K562 (cell line): ENCODE data around the gene SCARF2. TPM values are rescaled to one million over a fixed set of nuclear protein-coding genes. Genes with fewer than 3 reads are reported as not detected.

ENCODE experiments used
- DEAF1 ChIP-seq: fragments of 450-650 bp; formaldehyde crosslinking; IDR thresholded peaks from 2 replicates; pipeline ENCODE4 v1.4.0; 2020; ENCODE audit warnings: mild to moderate bottlenecking, moderate library complexity
- ERF ChIP-seq: fragments of 450-650 bp; formaldehyde crosslinking; IDR thresholded peaks from 2 replicates; pipeline ENCODE4 v1.4.0; 2020; ENCODE audit warnings: mild to moderate bottlenecking, mixed read lengths
- GABPB1 ChIP-seq: sonication (generic); formaldehyde crosslinking; IDR thresholded peaks from 2 replicates; pipeline ENCODE4 v1.8.0; 2022; ENCODE audit warnings: mild to moderate bottlenecking, missing genetic modification reagents
- GABPB2 ChIP-seq: fragments of 250-450 bp; sonication (Bioruptor Pico); conservative IDR thresholded peaks from 2 replicates; pipeline ENCODE4 v1.5.1; 2021; ENCODE audit warnings: mild to moderate bottlenecking
- ID3 ChIP-seq, 2 experiments: fragments of 250-450 bp in 1 of 2; fragments of 450-650 bp in 1 of 2; sonication (Bioruptor Pico) in 1 of 2; IDR thresholded peaks; 2 replicates each; pipeline versions ENCODE4 v1.6.1 to v1.8.0; 2016 to 2021; ENCODE audit warnings: mild to moderate bottlenecking in 2 of 2, moderate library complexity in 2 of 2, missing compliant biosample characterization in 1 of 2, missing genetic modification characterization in 1 of 2
- MAFF ChIP-seq: IDR thresholded peaks from 2 replicates; pipeline ENCODE4 v1.6.1; 2012; ENCODE audit warnings: low read length, improper control_type of control experiment
- MAFK ChIP-seq: IDR thresholded peaks from 2 replicates; pipeline ENCODE4 v1.6.1; 2011; ENCODE audit warnings: low read length, improper control_type of control experiment
- NEUROD1 ChIP-seq: fragments of 150-350 bp; IDR thresholded peaks from 2 replicates; pipeline ENCODE4 v1.6.1; 2014; ENCODE audit warnings: borderline replicate concordance, low read length, low read depth; ENCODE audit not compliant: partially characterized antibody
- PCBP2 ChIP-seq: fragments of 200-400 bp; formaldehyde crosslinking; IDR thresholded peaks from 2 replicates; pipeline ENCODE4 v1.6.1; 2018; ENCODE audit warnings: low read length, low read depth, mild to moderate bottlenecking, moderate library complexity; ENCODE audit not compliant: poor library complexity, severe bottlenecking
- PRMT5 ChIP-seq: sonication (generic); formaldehyde crosslinking; IDR thresholded peaks from 2 replicates; pipeline ENCODE4 v1.5.0; 2020; ENCODE audit warnings: missing genetic modification reagents
- SRSF1 ChIP-seq: fragments of 200-400 bp; formaldehyde crosslinking; IDR thresholded peaks from 2 replicates; pipeline ENCODE4 v1.6.1; 2017; ENCODE audit warnings: mild to moderate bottlenecking, low read depth, low read length, moderate library complexity
- SRSF7 ChIP-seq: fragments of 200-400 bp; formaldehyde crosslinking; optimal IDR thresholded peaks from 2 replicates; pipeline ENCODE3; 2017; ENCODE audit warnings: mild to moderate bottlenecking, low read depth, low read length
- TAF9B ChIP-seq: fragments of 450-650 bp; IDR thresholded peaks from 2 replicates; pipeline ENCODE4 v1.6.1; 2018; ENCODE audit warnings: mild to moderate bottlenecking; ENCODE audit not compliant: partially characterized antibody
- TEAD4 ChIP-seq, 2 experiments: sonication (generic) in 1 of 2; formaldehyde crosslinking in 1 of 2; IDR thresholded peaks; 2 replicates each; pipeline versions ENCODE4 v1.6.1 to v1.8.0; 2012 to 2022; ENCODE audit warnings: borderline replicate concordance in 1 of 2, inconsistent platforms in 1 of 2, low read length in 1 of 2, mild to moderate bottlenecking in 1 of 2, missing genetic modification reagents in 1 of 2
- TFAM ChIP-seq: fragments of 250-450 bp; sonication (Bioruptor Pico); conservative IDR thresholded peaks from 2 replicates; pipeline ENCODE4 v1.5.0; 2021; ENCODE audit warnings: mild to moderate bottlenecking, moderate library complexity
- TSC22D4 ChIP-seq: fragments of 450-650 bp; IDR thresholded peaks from 2 replicates; pipeline ENCODE4 v1.6.1; 2016; ENCODE audit warnings: missing genetic modification characterization, missing biosample characterization, control low read depth
- ZNF398 ChIP-seq: fragments of 250-450 bp; sonication (Bioruptor Pico); IDR thresholded peaks from 2 replicates; pipeline ENCODE4 v1.8.0; 2021; ENCODE audit warnings: moderate library complexity, mild to moderate bottlenecking, inconsistent platforms
- polyA plus RNA-seq, 8 experiments: library from polyadenylated mRNA; depleted of rRNA in 4 of 8; stranded (reverse) in 5 of 8; unstranded in 3 of 8; fragments of >200 nt; fragmentation: Nextera tagmentation in 2 of 8; fragmentation: Illumina TruSeq in 1 of 8; extraction: Ambion mirVana in 2 of 8; extraction: Trizol in 1 of 8; gene quantifications; 2 replicates each; pipeline versions ENCODE4 v1.2.1 to v1.2.3, GENCODE V29; 2011 to 2014; ENCODE audit warnings: inconsistent platforms in 1 of 8, missing spikeins in 1 of 8
- total RNA-seq, 7 experiments: library from RNA; depleted of rRNA in 6 of 7; stranded (reverse); fragments of >200 nt in 6 of 7; fragmentation: Illumina TruSeq in 2 of 7; extraction: Trizol in 2 of 7; gene quantifications; 2 replicates each; pipeline versions ENCODE4 v1.2.1 to v1.2.3, GENCODE V29; 2011 to 2021; ENCODE audit warnings: low replicate concordance in 1 of 7
- TF ChIP-seq, protein P1 (sequence below): fragments of 450-650 bp; formaldehyde crosslinking; IDR thresholded peaks from 2 replicates; pipeline ENCODE4 v1.4.0; 2022; ENCODE audit warnings: missing genetic modification characterization
- TF ChIP-seq, protein P2 (sequence below): fragments of 450-650 bp; IDR thresholded peaks from 2 replicates; pipeline ENCODE4 v1.6.1; 2017; ENCODE audit warnings: antibody characterized with exemption

Gene SCARF2
- total and polyA plus RNA-seq, 9 of the 15 experiments (the other 6 are each of a cell fraction or from before 2014, with no cell fraction given) = 0.06 to 0.32 (median 0.21) TPM; not detected in 5

DNA sequence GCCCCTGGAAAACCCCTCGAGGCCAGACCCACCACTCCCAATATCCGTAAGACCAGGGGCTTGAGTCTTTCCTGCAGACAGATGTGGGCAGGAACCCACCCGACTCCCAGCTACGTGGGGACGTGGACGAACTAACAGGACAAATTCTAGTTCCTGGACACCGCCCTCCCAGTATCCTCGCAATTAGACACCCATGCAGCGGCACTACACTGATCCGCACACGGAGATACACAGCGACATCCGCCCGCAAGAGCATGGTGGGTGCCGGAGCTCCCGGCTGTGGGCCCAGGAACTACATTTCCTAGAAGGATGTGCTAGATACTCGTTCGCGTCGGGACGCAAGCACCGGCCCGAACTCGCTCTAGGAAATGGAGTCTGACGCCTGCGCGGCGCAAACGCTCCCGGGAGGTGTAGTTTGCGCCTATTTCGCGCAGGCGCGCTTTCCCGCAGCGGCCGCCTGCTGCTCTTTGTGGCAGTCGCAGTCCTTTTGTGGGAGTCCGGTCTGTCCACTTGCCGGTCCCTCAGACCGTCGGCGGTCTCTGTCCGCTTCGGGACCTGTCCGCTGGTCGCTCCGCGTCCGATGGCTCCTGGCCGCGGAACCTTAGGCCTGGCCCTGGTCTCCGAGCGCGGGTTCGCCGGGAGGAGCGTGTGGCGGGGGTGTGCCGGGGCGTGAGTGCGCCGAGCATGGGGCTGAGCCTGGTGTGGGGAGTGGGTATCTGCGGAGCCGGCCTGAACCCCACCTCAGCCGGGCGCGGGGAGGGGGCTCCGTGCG lies 43.7 kb downstream of the SCARF2 start, which contains the start of gene ZNF74 (continued):
- TF ChIP-seq PRMT5 (CRISPR knock-in tag) = peak; percentile 92
- TF ChIP-seq DEAF1 (CRISPR knock-in tag) = 0 out of 2 replicates have a peak, but pooled peaks have one; percentile 26
- no peak for TF ChIP-seq ID3 (CRISPR knock-in tag; IDR thresholded peaks at IDR 0.05)
- TF ChIP-seq ID3 (tag; IDR thresholded peaks at IDR 0.05) = peak; percentile 89
- no peak for TF ChIP-seq MAFF
- no peak for TF ChIP-seq SRSF1
- TF ChIP-seq NEUROD1 = peak; percentile 66
- TF ChIP-seq, protein P1, sequence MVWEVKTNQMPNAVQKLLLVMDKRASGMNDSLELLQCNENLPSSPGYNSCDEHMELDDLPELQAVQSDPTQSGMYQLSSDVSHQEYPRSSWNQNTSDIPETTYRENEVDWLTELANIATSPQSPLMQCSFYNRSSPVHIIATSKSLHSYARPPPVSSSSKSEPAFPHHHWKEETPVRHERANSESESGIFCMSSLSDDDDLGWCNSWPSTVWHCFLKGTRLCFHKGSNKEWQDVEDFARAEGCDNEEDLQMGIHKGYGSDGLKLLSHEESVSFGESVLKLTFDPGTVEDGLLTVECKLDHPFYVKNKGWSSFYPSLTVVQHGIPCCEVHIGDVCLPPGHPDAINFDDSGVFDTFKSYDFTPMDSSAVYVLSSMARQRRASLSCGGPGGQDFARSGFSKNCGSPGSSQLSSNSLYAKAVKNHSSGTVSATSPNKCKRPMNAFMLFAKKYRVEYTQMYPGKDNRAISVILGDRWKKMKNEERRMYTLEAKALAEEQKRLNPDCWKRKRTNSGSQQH (CRISPR knock-in tag) = peak; percentile 88
- TF ChIP-seq TSC22D4 (tag) = no peak
- peak; percentile 87; the same call in 1 of the 2 replicates for TF ChIP-seq ERF (CRISPR knock-in tag)
- no peak for TF ChIP-seq TFAM (CRISPR knock-in tag)
- TF ChIP-seq GABPB1 (CRISPR knock-in tag) = no peak
- TF ChIP-seq MAFK = peak; percentile 43
- TF ChIP-seq TAF9B = no peak
- TF ChIP-seq TEAD4 (IDR thresholded peaks at IDR 0.05; ENCODE audit: low read length) = no peak; the same call in 1 of the 2 replicates
- TF ChIP-seq TEAD4 (CRISPR knock-in tag; IDR thresholded peaks at IDR 0.05; ENCODE audit: borderline replicate concordance) = no peak
- TF ChIP-seq, protein P2, sequence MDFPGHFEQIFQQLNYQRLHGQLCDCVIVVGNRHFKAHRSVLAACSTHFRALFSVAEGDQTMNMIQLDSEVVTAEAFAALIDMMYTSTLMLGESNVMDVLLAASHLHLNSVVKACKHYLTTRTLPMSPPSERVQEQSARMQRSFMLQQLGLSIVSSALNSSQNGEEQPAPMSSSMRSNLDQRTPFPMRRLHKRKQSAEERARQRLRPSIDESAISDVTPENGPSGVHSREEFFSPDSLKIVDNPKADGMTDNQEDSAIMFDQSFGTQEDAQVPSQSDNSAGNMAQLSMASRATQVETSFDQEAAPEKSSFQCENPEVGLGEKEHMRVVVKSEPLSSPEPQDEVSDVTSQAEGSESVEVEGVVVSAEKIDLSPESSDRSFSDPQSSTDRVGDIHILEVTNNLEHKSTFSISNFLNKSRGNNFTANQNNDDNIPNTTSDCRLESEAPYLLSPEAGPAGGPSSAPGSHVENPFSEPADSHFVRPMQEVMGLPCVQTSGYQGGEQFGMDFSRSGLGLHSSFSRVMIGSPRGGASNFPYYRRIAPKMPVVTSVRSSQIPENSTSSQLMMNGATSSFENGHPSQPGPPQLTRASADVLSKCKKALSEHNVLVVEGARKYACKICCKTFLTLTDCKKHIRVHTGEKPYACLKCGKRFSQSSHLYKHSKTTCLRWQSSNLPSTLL = no peak
- TF ChIP-seq SRSF7 = peak; percentile 94
- no peak for TF ChIP-seq ZNF398 (CRISPR knock-in tag)
- peak; percentile 24; the same call in 1 of the 2 replicates for TF ChIP-seq GABPB2 (CRISPR knock-in tag)
- no peak for TF ChIP-seq PCBP2
